ENCODE data around the gene NAA20.
"Not testable (repeated sequence)": the region's sequence is repeated elsewhere in the genome, so short reads cannot be mapped to it uniquely, and the experiment has no call there.

NAA20 gene

DNA sequence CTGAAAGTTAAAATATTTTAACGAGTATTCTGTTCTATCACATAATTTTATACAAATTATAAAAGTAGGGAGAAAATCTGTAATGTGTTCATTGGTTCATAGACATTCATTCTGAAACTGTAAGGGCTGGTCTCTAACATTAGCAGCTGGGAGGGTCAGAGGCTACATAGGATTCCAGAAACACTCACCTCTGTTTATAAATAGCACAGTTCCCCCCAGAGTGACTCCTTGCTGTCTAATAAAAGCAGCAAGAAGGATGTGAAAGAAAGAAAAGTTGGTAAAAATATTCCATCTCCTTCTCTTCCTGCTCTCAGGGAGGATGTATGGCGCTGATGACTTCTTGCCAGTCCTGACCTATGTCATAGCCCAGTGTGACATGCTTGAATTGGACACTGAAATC is 25.3 kb upstream of the NAA20 start:
- DNase-seq (ENCODE audit: low read depth), result no peak

DNA sequence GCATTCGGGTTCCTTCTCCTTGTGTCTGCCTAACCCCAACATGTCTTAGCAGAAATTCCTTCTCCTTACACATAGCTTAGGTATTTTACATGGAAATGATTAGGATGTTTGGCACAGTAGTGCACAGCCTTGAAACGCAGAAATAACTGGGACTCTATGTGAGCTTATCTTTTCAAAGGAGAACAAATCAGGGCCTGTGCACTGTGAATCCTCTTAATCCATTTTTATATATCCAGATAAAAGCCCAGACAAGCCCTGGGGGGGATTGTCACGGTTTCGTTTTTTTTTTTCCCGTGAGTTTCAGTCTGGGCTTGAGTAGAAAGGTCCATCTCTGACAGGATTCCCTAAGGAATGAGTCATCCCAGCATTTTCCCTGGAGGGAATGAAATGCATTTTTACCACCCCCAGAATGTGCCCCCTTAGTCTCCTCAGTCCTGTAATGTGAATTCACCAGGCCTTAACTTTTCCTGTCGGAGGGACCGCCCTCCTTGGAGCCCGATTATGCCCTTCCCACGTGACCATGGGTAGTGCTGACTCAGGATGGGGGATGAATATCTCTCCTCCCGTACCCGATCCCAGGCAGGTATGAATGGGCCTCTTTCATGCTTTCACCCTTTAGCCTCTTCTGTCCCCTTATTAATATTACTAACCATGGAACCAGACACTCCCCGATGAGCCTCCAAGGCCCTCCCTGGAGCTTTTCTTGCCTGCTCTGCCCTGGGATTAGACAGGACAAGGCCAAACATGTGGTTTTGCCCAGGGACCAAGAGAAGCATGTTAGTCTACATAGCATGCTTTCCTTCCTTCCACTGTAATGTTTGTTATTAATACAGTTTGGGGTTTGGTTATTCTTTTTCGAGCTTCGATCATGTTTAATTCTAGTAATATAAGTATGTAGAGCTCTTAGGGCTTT is 23.9 kb upstream of the NAA20 start:
- DNase-seq (ENCODE audit: low read depth), result no peak

DNA sequence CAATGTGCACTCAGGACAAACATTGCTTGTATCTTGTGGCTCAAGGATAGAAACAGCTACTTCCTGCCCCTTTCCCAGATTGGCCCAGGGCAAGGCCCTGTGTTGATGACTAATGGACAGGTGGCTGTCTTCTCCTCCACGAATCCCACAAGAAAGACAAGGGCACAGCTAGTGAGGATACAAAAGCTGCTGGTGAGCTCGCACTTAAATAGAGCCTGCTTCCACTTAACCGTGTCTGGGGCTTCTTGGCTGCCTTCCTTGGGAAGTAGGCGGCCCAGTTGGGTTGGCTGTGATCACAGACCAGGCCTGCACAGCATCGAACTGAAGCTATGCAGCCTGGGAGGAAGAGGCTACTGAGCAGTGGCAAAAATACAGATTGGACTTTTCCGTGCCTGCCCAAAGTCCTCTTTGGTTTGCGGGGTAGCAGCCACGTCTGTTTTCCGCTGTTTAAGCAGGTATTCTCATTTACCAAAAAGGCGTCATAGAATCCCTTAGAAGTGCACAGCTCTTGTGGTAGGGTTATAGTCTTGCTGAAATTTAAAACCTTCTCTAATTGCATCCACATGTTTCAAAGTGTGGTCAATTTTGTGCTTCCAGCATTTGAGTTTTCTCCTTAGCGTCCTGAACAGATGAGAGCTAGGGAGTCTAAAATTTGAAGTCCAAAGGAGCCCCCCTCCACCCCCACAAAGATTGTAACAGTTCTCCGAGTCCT is 23.0 kb upstream of the NAA20 start:
- DNase-seq (ENCODE audit: low read depth), result no peak

DNA sequence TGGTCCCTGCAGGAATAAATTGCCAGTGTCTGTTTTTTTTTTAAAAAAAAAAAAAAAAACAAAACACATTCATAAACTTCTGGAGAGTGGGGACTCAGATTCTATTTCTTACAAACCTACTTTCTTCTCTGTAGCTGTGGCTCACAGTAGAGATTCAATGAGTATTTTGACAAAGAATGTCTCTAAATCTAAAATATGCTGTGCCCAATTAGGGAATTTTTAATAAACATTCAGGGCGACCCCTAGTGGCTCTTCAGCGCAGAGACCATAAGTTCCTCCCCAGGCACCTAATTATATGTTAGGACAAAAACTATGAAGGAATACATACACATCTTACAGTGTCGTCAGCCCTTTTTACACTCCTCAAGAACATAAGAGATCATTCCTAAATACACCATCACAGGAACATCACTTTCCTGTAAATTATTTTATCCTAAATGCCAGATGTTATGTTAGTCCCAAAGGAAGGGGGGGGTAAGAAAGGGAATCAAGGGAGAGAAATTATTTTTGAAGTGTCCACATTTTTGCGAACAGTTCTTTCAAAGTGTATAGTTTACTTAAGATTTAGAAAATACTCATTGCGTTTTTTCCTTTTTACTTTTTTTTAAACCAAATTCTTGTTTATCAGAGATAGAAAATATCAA is 21.8 kb upstream of the NAA20 start:
- peak; percentile 4 for DNase-seq (ENCODE audit: low read depth)

DNA sequence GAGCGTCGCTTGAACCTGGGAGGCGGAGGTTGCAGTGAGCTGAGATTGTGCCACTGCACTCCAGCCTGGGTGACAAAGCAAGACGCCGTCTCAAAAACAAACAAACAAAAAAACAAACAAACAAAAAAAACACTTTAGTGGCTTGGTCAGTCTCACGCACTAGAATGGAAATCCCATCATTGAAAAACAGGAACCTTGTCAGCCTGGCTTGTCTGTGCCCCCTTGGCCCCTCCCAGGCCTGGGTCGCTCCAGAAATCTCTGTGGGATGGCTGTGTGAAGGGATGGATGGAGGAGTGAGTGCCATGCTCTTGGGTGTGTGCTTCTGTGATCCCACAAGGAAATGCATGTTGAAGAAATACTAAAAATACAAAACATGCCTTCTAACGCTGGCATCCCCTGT is 20.9 kb upstream of the NAA20 start:
- DNase-seq (ENCODE audit: low read depth), result no peak

DNA sequence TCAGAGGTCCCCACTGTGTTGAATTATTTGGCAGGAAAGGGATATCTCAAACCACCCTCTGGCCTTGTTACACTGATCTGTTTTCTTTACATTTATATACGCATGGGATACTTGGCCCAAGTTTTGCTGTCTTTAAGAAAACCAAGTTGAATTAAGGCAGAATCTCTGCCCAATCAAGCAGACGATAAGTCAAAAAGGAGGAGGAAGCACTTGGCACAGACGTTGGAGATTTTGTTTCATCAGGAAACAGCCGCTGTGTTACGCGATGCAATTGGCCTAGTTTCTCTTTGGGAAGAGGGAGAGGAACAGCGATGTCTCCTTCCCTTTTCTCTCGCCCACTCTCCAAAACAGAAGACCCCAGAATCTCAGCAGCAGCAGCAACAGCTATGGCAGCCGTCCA is 20.2 kb upstream of the NAA20 start:
- no peak for DNase-seq (ENCODE audit: low read depth)

DNA sequence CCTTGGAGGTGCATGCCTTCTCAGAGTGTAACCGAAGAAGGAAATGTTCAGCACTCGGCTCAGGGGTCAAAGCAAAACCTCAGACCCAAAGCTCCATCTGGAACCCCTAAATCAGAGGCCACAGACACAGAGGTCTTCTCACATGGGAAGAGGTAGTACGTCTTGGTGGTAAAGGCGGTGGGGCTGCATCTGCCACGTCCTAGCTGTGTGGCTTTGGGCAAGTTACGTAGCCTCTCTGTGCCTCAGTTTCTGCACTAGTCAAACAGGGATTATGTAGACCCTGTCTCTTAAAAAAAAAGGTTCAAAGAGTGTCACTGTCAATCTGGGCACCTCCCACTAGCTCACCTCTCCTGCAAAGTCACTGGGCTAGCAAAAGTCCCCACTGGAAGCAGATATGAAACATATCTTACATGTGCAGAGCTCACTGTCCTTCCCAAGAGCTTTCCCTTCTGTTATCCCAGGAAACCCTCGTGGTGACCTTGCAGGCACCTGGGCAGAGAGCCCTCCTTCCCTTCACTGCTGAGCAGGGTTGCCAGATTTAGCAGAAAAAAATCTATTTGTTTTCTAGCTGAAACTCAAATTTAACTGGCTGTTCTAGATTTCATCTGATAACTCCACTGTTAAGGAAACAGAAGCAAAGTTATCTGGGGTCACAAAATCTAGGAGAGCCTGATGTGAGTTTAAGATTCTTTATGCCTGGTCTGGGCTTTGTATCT is 18.0 kb upstream of the NAA20 start:
- no peak for DNase-seq (ENCODE audit: low read depth)

DNA sequence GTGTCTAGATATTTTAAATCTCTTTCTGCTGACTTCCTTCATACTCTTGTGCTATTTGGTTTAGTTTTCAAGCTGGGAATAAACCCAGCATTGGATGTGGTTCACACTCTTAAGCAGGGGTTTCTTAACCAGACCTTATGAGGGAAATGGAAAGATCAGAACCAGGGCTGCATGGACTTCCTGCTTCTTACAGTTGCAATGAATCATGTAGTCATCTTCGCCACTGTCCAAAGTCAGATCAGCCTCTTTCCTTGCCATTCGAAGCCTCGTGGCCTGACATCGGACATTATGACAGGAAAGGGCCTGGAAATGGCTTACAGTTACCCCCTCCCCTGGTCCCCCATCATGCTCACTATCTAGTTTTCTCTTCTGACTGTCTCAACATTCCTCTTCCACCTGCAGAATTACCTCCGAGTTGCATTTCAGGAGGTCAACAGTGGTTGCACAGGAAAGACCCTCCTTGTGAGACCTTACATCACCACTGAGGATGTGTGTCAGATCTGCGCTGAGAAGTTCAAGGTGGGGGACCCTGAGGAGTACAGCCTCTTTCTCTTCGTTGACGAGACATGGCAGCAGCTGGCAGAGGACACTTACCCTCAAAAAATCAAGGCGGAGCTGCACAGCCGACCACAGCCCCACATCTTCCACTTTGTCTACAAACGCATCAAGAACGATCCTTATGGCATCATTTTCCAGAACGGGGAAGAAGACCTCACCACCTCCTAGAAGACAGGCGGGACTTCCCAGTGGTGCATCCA is 16.8 kb upstream of the NAA20 start:
- DNase-seq (ENCODE audit: low read depth), result no peak

DNA sequence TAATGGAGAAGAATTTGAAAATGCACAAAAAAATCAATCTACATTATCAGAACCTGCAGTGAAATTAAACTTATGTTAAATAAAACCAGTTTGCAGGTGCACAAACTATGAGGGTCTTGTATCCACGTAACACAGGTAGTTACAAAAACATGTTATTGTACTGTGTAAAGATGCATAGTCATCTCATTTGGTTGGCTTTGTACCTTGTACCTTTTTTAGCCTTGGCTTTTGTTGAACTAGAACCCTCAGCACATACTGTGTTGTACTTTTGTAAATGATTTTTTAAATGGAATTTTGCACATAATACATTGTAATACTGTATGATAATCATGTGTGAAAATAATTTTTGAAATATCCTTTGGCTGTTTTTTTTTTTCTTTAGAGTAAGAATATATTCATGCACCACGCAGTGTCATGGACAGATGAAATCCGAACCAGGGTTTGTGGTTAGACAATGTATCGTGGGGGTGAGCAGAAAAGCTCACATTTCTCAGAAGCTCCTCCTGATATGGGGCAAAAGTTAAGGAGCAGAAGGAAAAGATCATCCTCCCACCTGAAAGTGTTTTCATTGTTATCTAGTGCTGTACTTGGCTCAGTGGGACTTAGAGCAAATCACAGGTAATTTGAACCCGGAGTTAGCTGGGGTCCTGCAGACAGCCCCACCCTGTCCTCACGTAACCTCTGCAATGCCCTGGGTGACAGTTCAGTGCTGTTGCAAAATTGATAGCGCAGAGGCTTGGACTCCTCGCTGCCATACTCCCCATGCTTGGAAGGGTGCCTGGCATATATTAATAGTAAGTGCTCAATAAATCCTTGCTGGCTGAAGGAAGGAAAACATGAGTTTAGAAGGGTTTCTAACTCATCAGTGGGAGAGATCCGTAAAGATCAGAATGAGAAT is 14.8 kb upstream of the NAA20 start:
- no peak for DNase-seq (ENCODE audit: low read depth)

DNA sequence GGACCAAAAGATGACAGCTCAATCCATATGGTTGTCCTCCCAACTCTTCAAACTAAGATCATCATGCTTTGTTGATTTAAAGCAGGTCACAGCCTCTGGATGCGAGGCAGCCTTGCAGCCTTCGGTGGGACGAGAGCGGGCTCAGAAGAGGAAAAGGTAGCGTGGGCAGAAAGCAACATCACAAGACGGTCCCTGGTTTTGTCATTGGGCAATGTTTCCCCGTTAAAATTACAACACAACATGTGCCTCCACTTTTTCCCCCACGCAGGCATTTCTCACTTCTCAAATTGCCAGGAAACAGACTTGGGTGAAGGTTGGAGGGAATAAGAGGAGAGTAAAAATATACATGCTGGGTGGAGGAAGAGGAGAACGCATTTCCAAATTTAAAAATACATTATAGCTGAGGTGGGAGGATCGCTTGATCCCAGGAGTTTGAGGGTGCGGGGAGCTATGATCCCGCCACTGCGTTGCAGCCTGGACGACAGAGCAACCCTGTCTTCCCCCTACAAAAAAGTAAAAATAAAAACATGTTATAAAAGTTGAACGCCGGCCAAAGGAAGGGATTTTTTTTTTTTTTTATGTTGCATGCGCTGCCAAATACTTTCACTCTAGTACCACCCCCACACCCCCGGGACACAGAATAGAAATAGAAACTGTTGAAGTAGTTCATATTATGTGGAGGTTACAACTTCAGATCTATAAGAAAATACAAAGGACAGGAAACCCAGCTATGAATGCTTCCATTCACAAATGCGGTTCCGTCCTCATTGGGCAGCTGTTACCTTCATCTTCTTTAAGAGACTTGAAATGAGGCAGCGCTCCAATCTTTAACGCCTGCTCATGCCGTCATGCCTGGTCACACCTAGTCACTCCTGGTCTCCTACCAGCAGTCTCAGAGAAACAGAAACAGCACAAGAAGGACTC is 13.9 kb upstream of the NAA20 start:
- DNase-seq (ENCODE audit: low read depth), result no peak

DNA sequence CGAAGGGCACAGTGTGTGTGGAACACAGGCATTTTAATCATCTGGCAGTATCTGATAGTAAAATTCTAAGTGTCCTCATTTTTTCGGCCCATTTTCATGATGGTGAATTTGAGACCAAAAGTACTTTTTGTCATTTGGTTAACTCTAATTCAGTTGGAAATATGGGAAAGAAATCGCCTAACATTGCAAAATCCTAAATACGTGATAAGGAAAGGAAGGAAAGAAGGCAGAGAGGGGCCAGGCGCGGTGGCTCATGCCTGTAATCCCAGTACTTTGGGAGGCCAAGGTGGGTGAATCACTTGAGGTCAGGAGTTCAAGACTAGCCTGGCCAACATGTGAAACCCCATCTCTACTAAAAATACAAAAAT is 13.2 kb upstream of the NAA20 start:
- not testable (repeated sequence) for DNase-seq (ENCODE audit: low read depth)

DNA sequence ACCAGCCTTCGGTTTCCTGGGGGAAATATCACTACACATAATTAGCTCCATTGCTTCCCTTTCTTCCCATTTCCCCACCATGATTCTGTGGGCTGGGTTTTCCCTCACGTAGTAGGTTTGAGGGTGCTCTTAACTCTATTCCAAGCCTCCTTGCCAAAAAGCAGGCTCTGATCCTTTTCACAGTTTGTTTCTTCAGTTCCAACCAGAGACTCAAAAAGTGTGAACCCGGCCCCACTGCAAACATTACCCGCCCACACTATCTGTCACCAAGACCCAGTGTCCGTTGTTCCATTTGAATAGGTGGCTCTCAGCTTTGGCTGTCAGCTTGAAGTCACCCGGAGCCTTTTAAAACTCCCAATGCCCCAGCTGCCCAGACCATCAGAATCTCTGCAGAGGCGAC is 11.8 kb upstream of the NAA20 start:
- DNase-seq (ENCODE audit: low read depth), result no peak

DNA sequence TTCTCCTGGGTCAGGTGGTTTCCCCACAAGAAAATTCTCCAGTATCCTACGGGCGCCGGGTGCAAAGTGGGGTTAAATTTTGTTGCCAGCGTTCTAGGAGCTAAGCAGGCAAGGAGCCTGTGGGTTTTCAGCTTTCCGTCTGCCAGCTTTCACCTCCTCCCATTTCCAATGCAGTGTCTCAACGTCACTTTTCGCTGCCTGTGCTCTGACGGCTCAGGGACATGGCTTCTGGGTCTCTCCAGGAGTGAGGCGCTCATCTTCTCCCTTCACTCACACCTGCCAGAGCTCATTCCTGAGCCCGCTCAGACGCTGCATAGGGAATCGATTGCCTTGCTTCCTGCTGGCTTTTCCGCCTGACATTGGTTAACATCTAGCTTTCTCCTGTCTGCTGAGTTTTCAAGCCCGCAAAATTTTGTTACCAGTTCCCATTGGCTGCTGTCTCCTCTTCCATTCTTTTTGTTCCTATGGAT is 7.3 kb upstream of the NAA20 start:
- no peak for DNase-seq (ENCODE audit: low read depth)

DNA sequence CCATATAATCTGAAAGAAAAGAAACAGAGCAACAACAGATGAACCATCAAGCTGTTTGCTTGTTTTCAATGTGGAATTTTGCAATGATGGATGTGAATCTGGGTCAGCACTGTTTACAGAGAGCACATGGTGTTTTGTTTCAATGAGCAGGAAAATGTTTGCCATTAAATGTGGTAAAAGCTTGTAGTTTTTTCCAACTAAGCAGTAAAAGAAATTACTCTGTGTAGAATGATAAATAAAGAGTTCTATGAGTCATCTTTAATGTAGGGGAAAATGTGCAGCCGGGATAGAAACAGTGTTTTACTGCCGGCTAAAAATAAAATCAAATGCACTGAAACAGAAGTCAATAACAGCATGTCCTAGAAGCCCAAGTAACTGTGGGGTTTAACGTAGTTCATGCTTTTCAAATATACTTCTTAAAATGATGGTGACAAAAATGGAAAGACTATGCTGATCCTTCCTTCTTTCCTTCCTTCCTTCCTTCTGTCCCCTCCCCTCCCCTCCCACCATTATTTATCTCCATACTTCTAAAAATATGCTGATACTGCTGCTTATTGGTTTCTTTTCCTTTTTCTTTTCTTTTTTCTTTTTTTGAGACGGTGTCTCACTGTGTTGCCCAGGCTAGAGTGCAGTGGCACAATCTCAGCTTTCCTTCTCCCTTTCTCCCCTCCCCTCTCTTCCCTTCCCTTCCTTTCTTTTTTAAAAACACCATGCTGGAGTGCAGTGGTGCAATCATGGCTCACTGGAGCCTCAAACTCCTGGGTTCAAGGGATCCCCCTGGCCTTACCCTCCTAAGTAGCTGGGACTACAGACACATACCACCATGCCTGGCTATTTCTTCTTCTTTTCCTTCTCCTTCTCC is 6.3 kb upstream of the NAA20 start:
- no peak for DNase-seq (ENCODE audit: low read depth)

DNA sequence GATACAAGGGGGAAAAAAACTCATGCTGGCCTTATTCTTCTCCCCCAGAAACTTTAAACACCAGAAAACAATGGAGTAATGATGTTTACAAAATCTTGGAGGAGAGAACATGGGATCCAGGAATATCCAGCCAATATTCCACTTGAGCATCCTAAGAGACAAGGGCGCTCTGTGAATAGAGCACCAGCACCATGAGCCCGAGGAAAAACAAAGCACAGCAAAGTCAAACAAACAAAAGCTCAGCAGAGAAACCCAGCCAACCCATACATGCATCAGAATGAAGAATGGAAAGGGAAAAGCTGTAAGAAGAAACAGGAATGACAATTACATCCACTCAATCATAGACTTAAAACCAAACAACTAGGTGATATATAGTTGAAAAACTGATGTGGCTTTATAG is 4.6 kb upstream of the NAA20 start:
- no peak for DNase-seq (ENCODE audit: low read depth)

DNA sequence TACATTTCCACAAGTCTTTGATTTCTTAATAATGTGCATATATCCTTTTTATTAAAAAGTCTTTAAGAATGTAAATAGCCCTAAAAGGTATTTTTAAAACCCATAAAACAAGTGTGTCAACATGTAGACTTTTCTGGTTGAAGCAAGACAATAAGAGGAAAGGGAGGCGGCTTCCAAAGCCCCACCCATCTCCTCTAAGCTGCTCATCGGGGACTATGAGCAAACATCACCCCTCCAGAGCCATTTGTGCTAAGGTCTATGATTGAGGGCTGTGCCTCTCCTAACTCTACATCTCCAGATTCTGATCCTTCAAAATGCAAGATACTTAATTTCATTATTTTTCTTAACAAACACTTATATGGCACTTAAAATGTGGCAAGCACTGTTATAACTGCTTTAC is 2.5 kb upstream of the NAA20 start:
- DNase-seq (ENCODE audit: low read depth), result no peak

DNA sequence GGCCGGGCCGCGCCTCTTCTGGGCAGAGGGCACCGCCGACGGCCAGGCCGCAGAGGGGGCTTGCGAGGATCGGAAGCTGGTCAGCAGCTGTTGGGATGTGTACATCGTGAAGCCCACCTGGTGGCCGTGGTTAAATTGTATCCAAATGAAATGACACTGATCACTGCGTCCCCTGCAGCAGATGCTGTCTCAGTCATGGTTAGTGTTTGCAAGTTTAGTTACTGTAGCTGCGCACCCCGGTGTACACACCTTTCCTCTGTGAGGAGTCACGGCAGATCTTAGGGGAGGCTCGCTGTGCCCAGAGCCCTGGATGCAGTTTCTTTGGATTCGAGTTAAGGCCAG is 653 bp downstream of the NAA20 start:
- no peak for DNase-seq (ENCODE audit: low read depth)

DNA sequence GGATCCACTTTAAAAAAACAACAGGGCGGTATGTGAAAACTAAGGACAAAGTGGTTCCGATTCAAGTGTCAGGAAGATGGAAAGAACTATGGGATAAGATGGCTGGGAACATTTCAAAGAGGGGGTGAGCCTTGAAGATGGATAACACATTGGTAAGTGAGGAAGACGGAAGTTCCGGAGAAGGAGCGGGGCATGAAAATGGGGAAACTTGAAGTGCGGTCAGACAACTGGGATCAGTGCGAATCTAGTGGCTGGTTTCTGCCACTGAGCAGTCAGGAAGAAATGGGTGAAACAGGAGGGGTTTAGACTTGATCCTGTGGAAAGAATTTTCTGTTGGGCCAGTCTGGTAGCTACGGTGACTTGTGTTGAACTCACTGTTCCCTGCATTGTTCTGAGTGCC is 1.2 kb downstream of the NAA20 start:
- no peak for DNase-seq (ENCODE audit: low read depth)

DNA sequence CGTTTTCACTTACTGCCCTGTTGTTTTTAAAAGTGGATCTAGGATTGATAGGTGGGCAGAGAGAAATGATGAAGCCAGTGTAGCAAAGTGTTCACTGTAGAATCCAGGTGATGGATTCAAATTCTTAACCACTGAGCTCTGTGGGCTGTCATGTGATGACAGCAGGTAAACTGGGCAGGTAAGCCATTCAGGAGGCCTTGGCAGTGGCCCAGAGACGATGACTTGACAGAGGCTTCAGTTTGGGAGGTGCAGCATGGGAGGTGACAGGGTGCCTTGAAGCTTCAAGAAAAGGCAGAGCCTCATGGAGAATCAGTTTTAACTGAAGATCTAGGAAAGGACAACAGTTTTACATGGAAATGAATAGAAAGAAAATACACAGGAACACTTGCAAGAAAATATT is 2.0 kb downstream of the NAA20 start:
- no peak for DNase-seq (ENCODE audit: low read depth)
